Urinary bladder (tissue), 4 donors: Measurements from ENCODE around the gene POU3F2. TPM values are rescaled to one million over a fixed set of nuclear protein-coding genes. Genes with fewer than 3 reads are reported as not detected.
A peak's percentile ranks its signal among the peaks of the same experiment; 100 is the strongest.

Experiments used
- DNase-seq: peaks from one replicate; pipeline ENCODE4 v3.0.0-alpha.2; 2015; ENCODE audit errors: extremely low spot score
- H3K27ac ChIP-seq: one replicate; pipeline ENCODE4 v1.5.1; 2013; ENCODE audit warnings: low read depth, mild to moderate bottlenecking, moderate library complexity
- H3K36me3 ChIP-seq: one replicate; pipeline ENCODE4 v1.6.1; 2013; ENCODE audit warnings: mild to moderate bottlenecking, moderate library complexity; ENCODE audit not compliant: insufficient read depth
- H3K4me1 ChIP-seq: one replicate; pipeline ENCODE4 v1.6.1; 2013; ENCODE audit warnings: mild to moderate bottlenecking, moderate library complexity; ENCODE audit not compliant: insufficient read depth
- H3K4me3 ChIP-seq: one replicate; pipeline ENCODE4 v1.5.1; 2013; ENCODE audit warnings: low read depth, low read length
- WGBS: extraction: QIAGEN DNeasy Blood & Tissue Kit; methylation state at CpG from one replicate; pipeline ENCODE4 v1.1.7; 2013; 5-methylcytosine and 5-hydroxymethylcytosine counted together
- polyA plus RNA-seq: library from polyadenylated mRNA; stranded (reverse); fragments of 200-250 nt; gene quantifications from one replicate; pipeline ENCODE4 v1.2.3, GENCODE V29; 2013
- total RNA-seq: library from RNA; depleted of rRNA; stranded (reverse); fragments of >200 nt; gene quantifications from one replicate; pipeline ENCODE4 v1.2.3, GENCODE V29; 2014
- donor health status: healthy with polysubstance abuse.
- donor health status: healthy.

Gene POU3F2
- total RNA-seq (0.16 TPM), polyA plus RNA-seq (0.03 TPM)

- Histone ChIP-seq H3K36me3 (no peaks in the 10 kb centered on the region), H3K27ac (no peak within 1 kb of the TSS), H3K4me3 (peak within 1 kb of the TSS; percentile 55), H3K4me1 (peaks cover 1% of the 10 kb centered on the region)
- peak; percentile 74 for DNase-seq
- WGBS, result under 1% methylated on average over 83 of the region's 83 CpGs
These were observed at the start of gene POU3F2 for GRCh38 chr6:98834060-98835031. POU3F2 (plus strand) TSS chr6:98834574; CDS start chr6:98834874, 300 bp downstream.

DNA sequence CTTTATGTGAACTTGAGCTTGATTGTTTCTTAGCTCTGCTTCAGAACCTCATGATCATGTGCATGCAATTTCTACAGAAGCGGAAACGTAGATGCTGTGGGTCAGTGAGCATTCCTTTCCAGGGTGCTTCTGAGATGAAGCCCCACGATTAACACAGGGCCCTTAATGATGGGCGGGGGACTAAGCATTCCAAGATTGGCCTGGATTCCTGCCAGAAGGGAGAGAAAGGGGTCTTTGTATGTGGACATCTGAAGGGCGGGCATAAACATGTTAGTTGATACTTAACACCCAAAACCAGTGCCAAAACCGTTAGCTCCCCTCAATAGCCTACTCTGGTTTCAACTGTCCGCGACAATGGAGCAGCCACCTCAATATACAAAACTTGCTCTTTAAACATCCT, 46.9 kb upstream of the POU3F2 start:
- WGBS, result 66% methylated on average over 8 of the region's 8 CpGs
- Histone ChIP-seq H3K4me3 (no peak overlapping the region), H3K27ac (no peak overlapping the region), H3K36me3 (no peaks in the 10 kb centered on the region), H3K4me1 (no peaks in the 10 kb centered on the region)
- DNase-seq, result no peak

GRCh38 chr6:98787961-98788360, 46.4 kb upstream of the POU3F2 start:
- Histone ChIP-seq H3K27ac (no peak overlapping the region), H3K36me3 (no peaks in the 10 kb centered on the region), H3K4me1 (no peaks in the 10 kb centered on the region), H3K4me3 (no peak overlapping the region)
- DNase-seq, result no peak
- WGBS, result 25% methylated on average over 15 of the region's 15 CpGs

DNA sequence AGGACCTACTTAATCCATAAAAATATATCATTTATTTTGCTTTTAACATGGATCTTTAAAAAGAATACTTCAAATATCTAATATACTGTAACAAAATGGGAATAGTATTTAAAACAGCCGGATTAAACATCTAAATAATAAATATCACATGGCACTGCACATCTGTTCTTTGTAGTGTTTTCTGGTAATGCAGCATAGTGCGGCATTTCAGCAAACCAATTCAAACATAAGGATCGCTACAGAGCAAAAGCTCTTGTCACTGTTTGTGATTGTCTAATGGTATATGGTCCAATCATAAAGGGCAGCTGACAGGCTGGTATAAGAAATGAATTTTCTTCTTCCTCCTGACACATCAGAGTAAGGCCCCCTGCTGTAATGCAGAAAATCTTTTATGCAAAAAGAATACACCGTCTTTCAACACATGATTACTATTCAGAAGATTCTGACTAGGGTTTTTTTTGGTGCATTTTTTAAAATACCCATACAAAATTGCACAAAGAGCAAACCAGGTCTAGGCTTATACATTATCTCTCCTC, 40.0 kb upstream of the POU3F2 start:
- no peak overlapping the region for H3K4me3 ChIP-seq
- no peak overlapping the region for H3K27ac ChIP-seq
- WGBS, result 81% methylated on average over 4 of the region's 4 CpGs
- no peaks in the 10 kb centered on the region for H3K4me1 ChIP-seq
- H3K36me3 ChIP-seq, result no peaks in the 10 kb centered on the region
- DNase-seq, result no peak

GRCh38 chr6:98797217-98797994, 37.0 kb upstream of the POU3F2 start:
- Histone ChIP-seq H3K4me3 (no peak overlapping the region), H3K36me3 (no peaks in the 10 kb centered on the region), H3K27ac (no peak overlapping the region), H3K4me1 (no peaks in the 10 kb centered on the region)
- 52% methylated on average over 6 of the region's 6 CpGs for WGBS
- DNase-seq, result no peak

GRCh38 chr6:98800866-98801265, 33.5 kb upstream of the POU3F2 start:
- Histone ChIP-seq H3K4me1 (no peaks in the 10 kb centered on the region), H3K4me3 (no peak overlapping the region), H3K36me3 (no peaks in the 10 kb centered on the region), H3K27ac (no peak overlapping the region)
- WGBS, result 77% methylated on average over 3 of the region's 3 CpGs
- DNase-seq, result no peak

DNA sequence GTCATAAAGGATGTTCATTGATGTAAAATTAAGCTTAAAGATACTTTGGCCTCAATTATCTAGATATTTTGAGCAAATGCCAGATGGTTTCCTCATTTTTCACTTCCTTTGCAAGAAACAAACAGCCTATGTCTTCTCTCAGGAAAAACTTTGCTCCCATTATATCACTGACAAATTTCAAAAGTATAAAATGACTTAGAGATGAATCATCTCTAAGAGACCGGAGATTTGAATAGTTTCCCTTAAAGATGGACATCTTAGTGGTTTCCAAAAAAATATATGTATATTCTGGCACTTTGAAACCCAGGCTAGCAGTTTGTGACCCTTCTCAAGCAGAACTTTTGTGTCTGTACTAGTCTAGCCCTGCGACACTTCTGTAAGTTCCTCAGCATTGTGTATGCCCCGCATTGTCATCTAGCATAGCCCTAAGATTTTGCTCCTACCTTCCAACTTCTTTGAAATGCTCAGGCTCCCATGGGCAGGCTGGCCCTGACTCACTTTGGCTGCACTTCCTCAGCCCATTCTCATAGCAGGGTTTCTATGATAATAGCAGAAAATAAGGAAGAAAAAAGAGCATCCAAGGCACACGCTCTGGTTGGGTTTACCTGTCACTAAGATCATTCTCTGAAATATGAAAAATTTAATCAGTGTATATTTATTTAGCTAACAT, 25.7 kb upstream of the POU3F2 start:
- Histone ChIP-seq H3K27ac (no peak overlapping the region), H3K4me3 (no peak overlapping the region), H3K4me1 (no peaks in the 10 kb centered on the region), H3K36me3 (no peaks in the 10 kb centered on the region)
- WGBS, result 78% methylated on average over 4 of the region's 4 CpGs
- DNase-seq, result no peak

DNA sequence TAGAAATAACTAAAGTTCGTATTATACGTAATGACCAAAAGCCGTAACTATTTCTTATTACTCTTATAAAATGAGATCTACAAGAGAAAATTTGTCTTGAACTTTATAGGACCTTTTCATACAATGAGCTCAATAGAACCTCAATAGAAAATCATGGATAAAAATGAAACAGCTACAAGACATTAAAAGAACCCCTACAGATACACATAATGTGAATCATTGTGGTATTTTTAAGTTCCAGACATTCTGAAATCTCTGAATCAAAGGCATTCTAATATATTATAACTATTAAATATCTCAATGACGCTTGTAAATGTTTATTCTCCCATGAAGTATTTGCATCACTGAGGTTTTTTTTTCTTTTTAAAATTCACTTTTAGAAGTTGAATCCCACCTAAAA, 22.2 kb upstream of the POU3F2 start:
- 89% methylated on average over 4 of the region's 4 CpGs for WGBS
- H3K36me3 ChIP-seq, result no peaks in the 10 kb centered on the region
- no peaks in the 10 kb centered on the region for H3K4me1 ChIP-seq
- no peak overlapping the region for H3K4me3 ChIP-seq
- no peak overlapping the region for H3K27ac ChIP-seq
- DNase-seq, result no peak

DNA sequence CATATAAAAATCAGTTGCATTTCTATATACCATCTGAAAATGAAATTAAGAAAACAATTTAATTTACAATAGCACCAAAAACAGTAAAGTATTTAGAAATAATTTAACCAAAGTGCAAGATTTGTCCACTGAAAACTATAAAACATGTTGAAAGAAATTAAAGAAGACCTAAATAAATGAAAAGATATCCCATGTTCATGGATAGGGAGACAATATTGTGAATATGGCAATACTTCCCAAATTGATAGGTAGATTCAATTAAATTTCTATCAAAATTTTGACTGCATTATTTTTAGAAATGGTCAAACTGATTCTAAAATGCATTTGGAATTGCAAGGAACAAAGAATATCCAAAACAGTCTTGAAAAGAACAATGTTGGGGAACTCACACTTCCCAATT, 17.6 kb upstream of the POU3F2 start:
- Histone ChIP-seq H3K27ac (no peak overlapping the region), H3K36me3 (no peaks in the 10 kb centered on the region), H3K4me3 (no peak overlapping the region), H3K4me1 (no peaks in the 10 kb centered on the region)
- no peak for DNase-seq

GRCh38 chr6:98821756-98822405, 12.5 kb upstream of the POU3F2 start:
- no peak for DNase-seq
- no peak overlapping the region for H3K4me3 ChIP-seq
- peaks cover 4% of the 10 kb centered on the region for H3K4me1 ChIP-seq
- H3K27ac ChIP-seq, result no peak overlapping the region
- no peaks in the 10 kb centered on the region for H3K36me3 ChIP-seq
- WGBS, result 93% methylated on average over 2 of the region's 2 CpGs

- Histone ChIP-seq H3K4me1 (peaks cover 4% of the 10 kb centered on the region), H3K4me3 (no peak overlapping the region), H3K36me3 (no peaks in the 10 kb centered on the region), H3K27ac (no peak overlapping the region)
- no peak for DNase-seq
- WGBS, result 6% methylated on average over 12 of the region's 12 CpGs
These were observed 10.8 kb upstream of the POU3F2 start for GRCh38 chr6:98823428-98824161.

DNA sequence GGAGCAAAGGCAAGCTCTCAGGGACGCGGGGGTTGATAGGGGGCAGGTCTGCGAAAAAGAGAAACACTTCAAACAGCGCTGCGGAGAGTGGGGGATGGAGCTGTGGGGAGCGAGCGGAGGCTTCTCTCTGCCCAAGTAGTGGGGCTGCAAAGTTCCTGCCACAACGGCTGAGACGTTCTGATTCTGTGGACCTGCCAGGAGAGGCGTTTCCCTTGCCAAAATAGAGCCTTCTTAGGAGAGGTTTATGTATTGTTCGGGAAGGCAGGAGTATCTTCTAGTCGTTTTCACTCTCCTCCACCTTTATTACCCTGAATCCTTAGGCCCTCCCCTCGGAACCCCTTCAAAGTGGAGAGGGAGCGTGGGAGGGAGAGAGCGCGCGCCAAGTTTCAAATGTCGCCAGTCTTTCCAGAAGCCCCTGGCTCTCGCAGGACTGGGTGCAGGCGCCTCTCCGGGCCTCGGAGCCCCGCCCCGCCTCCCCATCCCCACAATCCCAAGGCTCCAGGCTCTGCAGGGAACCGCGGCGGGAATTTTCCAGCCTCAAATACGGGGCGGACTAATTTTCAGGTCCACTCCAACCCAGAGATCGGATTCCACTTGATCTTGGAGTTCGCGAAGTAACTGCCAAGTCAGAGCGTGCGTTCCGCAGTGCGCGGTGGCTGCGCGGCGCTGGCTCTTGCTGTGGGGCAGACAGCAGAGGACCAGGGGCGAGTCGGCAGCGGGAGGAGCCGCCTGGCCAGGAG, 10.0 kb upstream of the POU3F2 start:
- H3K4me1 ChIP-seq, result peaks cover 4% of the 10 kb centered on the region
- 2% methylated on average over 44 of the region's 44 CpGs for WGBS

More for the DNA sequence above, 10.0 kb upstream of the POU3F2 start:
- no peak overlapping the region for H3K4me3 ChIP-seq
- no peaks in the 10 kb centered on the region for H3K36me3 ChIP-seq
- no peak overlapping the region for H3K27ac ChIP-seq
- DNase-seq, result no peak
